ENCODE results near the gene MT1G. TPM values are rescaled to one million over a fixed set of nuclear protein-coding genes. Genes with fewer than 3 reads are reported as not detected.
"Not testable (repeated sequence)": the region's sequence is repeated elsewhere in the genome, so short reads cannot be mapped to it uniquely, and the experiment has no call there.

The MT1G gene
- polyA plus RNA-seq, 1 donor (not counting 4 experiments of a cell fraction or from before 2014, with no cell fraction given) = 9.8 TPM

DNA sequence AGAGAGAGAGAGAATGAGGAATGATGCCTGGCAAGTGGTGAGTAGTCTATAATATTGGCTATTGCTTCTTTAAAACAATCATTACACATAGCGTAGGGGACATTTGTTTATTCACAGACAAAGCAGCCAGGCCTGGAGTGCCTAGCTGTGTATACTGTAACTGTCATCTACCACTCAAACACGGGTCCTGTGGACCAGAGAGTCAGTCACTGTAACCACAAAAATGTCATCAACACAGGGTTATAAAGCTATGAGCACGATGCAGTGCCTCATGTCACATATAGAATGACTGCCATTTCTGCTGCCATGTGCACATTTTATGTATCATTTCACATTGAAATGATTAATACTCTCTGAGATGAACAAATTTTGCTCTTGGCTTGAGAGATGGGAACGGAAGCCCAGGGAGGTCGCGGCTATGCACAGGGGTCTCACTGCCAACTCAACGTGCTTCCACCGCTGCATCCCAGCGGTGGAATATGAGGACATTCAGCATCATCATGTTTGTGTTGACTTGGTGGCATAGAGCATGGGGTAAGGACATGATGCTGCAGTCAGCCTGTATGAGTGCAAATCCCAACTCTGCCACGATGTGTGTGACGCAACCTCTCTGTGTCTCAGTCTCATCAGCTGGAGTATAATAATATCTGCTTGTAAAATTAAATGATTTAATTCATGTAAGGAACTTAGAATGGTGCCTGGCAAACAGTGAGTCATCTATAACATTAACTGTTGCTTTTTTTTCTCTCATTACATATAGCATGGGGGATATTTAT, 5.1 kb upstream of the MT1G start:
- H3K79me2 ChIP-seq (ENCODE audit: control insufficient read depth, insufficient read depth, low read length) = no peaks in the 10 kb centered on the region
- no peak for TF ChIP-seq EZH2 (IDR thresholded peaks at IDR 0.05; ENCODE audit: low read length)
- TF ChIP-seq, protein P1, sequence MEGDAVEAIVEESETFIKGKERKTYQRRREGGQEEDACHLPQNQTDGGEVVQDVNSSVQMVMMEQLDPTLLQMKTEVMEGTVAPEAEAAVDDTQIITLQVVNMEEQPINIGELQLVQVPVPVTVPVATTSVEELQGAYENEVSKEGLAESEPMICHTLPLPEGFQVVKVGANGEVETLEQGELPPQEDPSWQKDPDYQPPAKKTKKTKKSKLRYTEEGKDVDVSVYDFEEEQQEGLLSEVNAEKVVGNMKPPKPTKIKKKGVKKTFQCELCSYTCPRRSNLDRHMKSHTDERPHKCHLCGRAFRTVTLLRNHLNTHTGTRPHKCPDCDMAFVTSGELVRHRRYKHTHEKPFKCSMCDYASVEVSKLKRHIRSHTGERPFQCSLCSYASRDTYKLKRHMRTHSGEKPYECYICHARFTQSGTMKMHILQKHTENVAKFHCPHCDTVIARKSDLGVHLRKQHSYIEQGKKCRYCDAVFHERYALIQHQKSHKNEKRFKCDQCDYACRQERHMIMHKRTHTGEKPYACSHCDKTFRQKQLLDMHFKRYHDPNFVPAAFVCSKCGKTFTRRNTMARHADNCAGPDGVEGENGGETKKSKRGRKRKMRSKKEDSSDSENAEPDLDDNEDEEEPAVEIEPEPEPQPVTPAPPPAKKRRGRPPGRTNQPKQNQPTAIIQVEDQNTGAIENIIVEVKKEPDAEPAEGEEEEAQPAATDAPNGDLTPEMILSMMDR (optimal IDR thresholded peaks at IDR 0.05 in 1 of 3, IDR thresholded peaks at IDR 0.05 in 1 of 3, conservative IDR thresholded peaks at IDR 0.05 in 1 of 3; ENCODE audit: extremely low read depth in 1 of 3, insufficient read depth in 2 of 3, low read length in 3 of 3) = no peak
- H3K27ac ChIP-seq (ENCODE audit: control insufficient read depth, insufficient read depth, low read length) = no peak overlapping the region
- peaks cover 9% of the 10 kb centered on the region for H3K4me1 ChIP-seq (ENCODE audit: control insufficient read depth, extremely low read depth, insufficient read depth, low read length)
- H4K20me1 ChIP-seq (ENCODE audit: control insufficient read depth, extremely low read depth, insufficient read depth, low read length) = no peaks in the 10 kb centered on the region
- no peak overlapping the region for H3K4me3 ChIP-seq (ENCODE audit: control insufficient read depth in 2 of 3, extremely low read depth in 1 of 3, insufficient read depth in 2 of 3, low read depth in 1 of 3, low read length in 3 of 3)
- dilution Hi-C loops (cut with MboI; ENCODE audit: extremely low pct_ligation_motif_present, low sequenced_read_pairs) = no loop called here
- H3K36me3 ChIP-seq (ENCODE audit: control insufficient read depth in 2 of 2, extremely low read depth in 1 of 2, insufficient read depth in 2 of 2, low read length in 2 of 2) = no peaks in the 10 kb centered on the region
- DNase-seq (ENCODE audit: low read depth, low spot score) = no peak
- no peaks in the 10 kb centered on the region for H3K9me3 ChIP-seq (ENCODE audit: control insufficient read depth, low read depth, low read length)
- no peak overlapping the region for H2AFZ ChIP-seq (ENCODE audit: control insufficient read depth, low read length)
- H3K27me3 ChIP-seq (ENCODE audit: control insufficient read depth, extremely low read depth, insufficient read depth, low read length) = peaks cover 26% of the 10 kb centered on the region
- H3K4me2 ChIP-seq (ENCODE audit: control insufficient read depth, extremely low read depth, insufficient read depth, low read depth, low read length) = no peak overlapping the region
- H3K9me1 ChIP-seq (ENCODE audit: control insufficient read depth, extremely low read depth, insufficient read depth, low read length) = no peaks in the 10 kb centered on the region
- FAIRE-seq = no peak
- H3K9ac ChIP-seq (ENCODE audit: control insufficient read depth, extremely low read depth, insufficient read depth, low read length) = no peak overlapping the region

DNA sequence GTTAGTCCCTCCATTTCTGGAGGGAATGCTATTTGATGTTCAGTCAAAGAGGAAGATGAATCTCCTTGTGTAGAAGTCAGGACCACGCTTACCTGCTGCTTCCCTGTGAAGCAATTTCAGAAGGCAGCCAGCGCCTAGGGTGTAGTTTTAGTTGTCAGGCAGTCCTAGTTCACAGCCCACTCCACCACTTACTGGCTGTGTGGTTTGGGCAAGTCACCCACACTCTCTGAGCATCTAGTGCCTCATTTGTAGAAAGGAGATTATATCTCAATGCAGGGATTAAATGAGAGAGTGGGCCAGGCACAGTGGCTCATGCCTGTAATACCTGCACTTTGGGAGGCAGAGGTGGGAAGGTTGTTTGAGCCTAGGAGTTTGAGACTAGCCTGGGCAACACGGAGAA, 4.3 kb upstream of the MT1G start:
- H3K79me2 ChIP-seq (ENCODE audit: control insufficient read depth, insufficient read depth, low read length); H3K9ac ChIP-seq (ENCODE audit: control insufficient read depth, extremely low read depth, insufficient read depth, low read length); DNase-seq (ENCODE audit: low read depth, low spot score); H3K4me3 ChIP-seq (ENCODE audit: control insufficient read depth in 2 of 3, extremely low read depth in 1 of 3, insufficient read depth in 2 of 3, low read depth in 1 of 3, low read length in 3 of 3); H4K20me1 ChIP-seq (ENCODE audit: control insufficient read depth, extremely low read depth, insufficient read depth, low read length); H3K9me1 ChIP-seq (ENCODE audit: control insufficient read depth, extremely low read depth, insufficient read depth, low read length); H3K27ac ChIP-seq (ENCODE audit: control insufficient read depth, insufficient read depth, low read length); H3K36me3 ChIP-seq (ENCODE audit: control insufficient read depth in 2 of 2, extremely low read depth in 1 of 2, insufficient read depth in 2 of 2, low read length in 2 of 2); H2AFZ ChIP-seq (ENCODE audit: control insufficient read depth, low read length); dilution Hi-C loops (cut with MboI; ENCODE audit: extremely low pct_ligation_motif_present, low sequenced_read_pairs); H3K4me2 ChIP-seq (ENCODE audit: control insufficient read depth, extremely low read depth, insufficient read depth, low read depth, low read length); FAIRE-seq; H3K9me3 ChIP-seq (ENCODE audit: control insufficient read depth, low read depth, low read length): not testable (repeated sequence)
- H3K27me3 ChIP-seq (ENCODE audit: control insufficient read depth, extremely low read depth, insufficient read depth, low read length) = peaks cover 34% of the 10 kb centered on the region
- peaks cover 14% of the 10 kb centered on the region for H3K4me1 ChIP-seq (ENCODE audit: control insufficient read depth, extremely low read depth, insufficient read depth, low read length)

DNA sequence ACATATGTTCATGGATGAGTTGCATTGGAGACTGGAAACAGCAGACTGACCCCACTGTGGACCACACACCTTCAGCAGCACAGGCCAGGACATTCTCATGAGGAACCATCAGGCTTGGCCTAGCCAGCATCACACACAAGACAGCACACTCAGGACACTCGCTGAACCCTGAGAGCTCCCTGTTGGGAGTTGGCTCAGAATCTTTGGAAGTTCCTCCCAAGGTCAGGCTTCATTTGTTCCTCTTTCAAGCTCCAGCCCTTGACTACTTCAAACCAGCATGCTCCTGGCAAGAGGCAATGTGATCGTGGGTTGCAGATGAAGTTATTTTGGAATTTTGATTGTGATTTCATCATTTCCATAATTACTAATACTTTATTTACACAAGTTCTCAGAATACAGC, 3.8 kb upstream of the MT1G start:
- H4K20me1 ChIP-seq (ENCODE audit: control insufficient read depth, extremely low read depth, insufficient read depth, low read length); dilution Hi-C loops (cut with MboI; ENCODE audit: extremely low pct_ligation_motif_present, low sequenced_read_pairs); H3K4me3 ChIP-seq (ENCODE audit: control insufficient read depth in 2 of 3, extremely low read depth in 1 of 3, insufficient read depth in 2 of 3, low read depth in 1 of 3, low read length in 3 of 3); H3K4me2 ChIP-seq (ENCODE audit: control insufficient read depth, extremely low read depth, insufficient read depth, low read depth, low read length); H3K9me3 ChIP-seq (ENCODE audit: control insufficient read depth, low read depth, low read length); DNase-seq (ENCODE audit: low read depth, low spot score); H3K79me2 ChIP-seq (ENCODE audit: control insufficient read depth, insufficient read depth, low read length); H3K27ac ChIP-seq (ENCODE audit: control insufficient read depth, insufficient read depth, low read length); H3K9ac ChIP-seq (ENCODE audit: control insufficient read depth, extremely low read depth, insufficient read depth, low read length); H3K9me1 ChIP-seq (ENCODE audit: control insufficient read depth, extremely low read depth, insufficient read depth, low read length); H3K36me3 ChIP-seq (ENCODE audit: control insufficient read depth in 2 of 2, extremely low read depth in 1 of 2, insufficient read depth in 2 of 2, low read length in 2 of 2); H2AFZ ChIP-seq (ENCODE audit: control insufficient read depth, low read length): not testable (repeated sequence)
- FAIRE-seq = peak; percentile 86
- Histone ChIP-seq H3K4me1 (ENCODE audit: control insufficient read depth, extremely low read depth, insufficient read depth, low read length) (peaks cover 14% of the 10 kb centered on the region), H3K27me3 (ENCODE audit: control insufficient read depth, extremely low read depth, insufficient read depth, low read length) (peaks cover 36% of the 10 kb centered on the region)
